ENCODE measurements around the gene FAM177A1. TPM values are rescaled to one million over a fixed set of nuclear protein-coding genes. Genes with fewer than 3 reads are reported as not detected.

FAM177A1 gene
- total RNA-seq, 1 donor from 2014 or later, result 35.1 TPM

DNA sequence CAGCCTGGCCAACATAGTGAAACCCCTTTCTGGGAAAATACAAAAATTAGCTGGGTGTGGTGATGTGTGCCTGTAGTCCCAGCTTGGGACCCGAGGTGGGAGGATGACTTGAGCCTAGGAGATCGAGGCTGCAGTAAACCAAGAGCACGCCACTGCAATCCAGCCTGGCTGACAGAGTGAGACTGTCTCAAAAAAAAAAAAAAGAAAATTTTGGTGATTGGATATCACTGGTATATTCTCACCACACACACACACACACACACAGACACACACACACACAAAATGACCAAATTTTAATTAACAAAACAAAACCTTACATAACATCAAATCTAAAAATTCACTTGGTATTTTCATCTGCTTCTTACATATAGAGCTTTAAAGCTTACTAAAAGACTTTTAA, 3.4 kb upstream of the FAM177A1 start:
- no peak for DNase-seq (ENCODE audit: low spot score in 2 of 2)
- intact Hi-C loops (cut with DNase I), result loop anchor here (10.0 kb wide), 1 partner anchor 782 kb away; the partner anchor contains the start of gene BRMS1L
- H3K36me3 ChIP-seq, result no peaks in the 10 kb centered on the region
- H3K27me3 ChIP-seq, result no peaks in the 10 kb centered on the region
- no peaks in the 10 kb centered on the region for H3K9me3 ChIP-seq
- no peak overlapping the region for H3K27ac ChIP-seq
- TF ChIP-seq, protein P1, sequence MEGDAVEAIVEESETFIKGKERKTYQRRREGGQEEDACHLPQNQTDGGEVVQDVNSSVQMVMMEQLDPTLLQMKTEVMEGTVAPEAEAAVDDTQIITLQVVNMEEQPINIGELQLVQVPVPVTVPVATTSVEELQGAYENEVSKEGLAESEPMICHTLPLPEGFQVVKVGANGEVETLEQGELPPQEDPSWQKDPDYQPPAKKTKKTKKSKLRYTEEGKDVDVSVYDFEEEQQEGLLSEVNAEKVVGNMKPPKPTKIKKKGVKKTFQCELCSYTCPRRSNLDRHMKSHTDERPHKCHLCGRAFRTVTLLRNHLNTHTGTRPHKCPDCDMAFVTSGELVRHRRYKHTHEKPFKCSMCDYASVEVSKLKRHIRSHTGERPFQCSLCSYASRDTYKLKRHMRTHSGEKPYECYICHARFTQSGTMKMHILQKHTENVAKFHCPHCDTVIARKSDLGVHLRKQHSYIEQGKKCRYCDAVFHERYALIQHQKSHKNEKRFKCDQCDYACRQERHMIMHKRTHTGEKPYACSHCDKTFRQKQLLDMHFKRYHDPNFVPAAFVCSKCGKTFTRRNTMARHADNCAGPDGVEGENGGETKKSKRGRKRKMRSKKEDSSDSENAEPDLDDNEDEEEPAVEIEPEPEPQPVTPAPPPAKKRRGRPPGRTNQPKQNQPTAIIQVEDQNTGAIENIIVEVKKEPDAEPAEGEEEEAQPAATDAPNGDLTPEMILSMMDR (IDR thresholded peaks at IDR 0.05), result no peak
- H3K4me3 ChIP-seq, result no peak overlapping the region
- peaks cover 0 to 2% of the 10 kb centered on the region in 2 donors for H3K4me1 ChIP-seq

DNA sequence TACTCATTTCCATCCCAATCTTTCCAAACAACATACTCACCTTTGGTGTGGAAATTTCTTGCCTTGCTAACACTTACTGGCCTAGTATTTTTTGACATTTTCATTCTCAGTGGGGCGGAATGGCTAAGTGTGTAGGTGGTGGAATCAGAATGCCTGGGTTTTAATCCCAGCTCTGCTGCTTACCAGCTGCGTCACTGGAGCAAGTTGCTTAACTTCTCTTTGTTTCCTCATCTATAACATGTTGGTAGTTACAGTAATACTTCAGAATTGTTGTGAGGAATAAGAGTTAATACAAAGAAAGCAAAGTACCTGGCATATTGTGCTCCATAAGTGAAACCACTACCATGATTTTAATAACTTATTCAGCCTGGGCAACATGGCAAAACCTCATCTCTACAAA, 3.0 kb upstream of the FAM177A1 start:
- peaks cover 0 to 6% of the 10 kb centered on the region in 2 donors for H3K4me1 ChIP-seq
- intact Hi-C loops (cut with DNase I), result loop anchor here (10.0 kb wide), 1 partner anchor 782 kb away; the partner anchor contains the start of gene BRMS1L
- no peak overlapping the region for H3K27ac ChIP-seq
- DNase-seq (ENCODE audit: low spot score in 2 of 2), result no peak
- no peaks in the 10 kb centered on the region for H3K27me3 ChIP-seq
- TF ChIP-seq, protein P1 (IDR thresholded peaks at IDR 0.05), result no peak
- no peaks in the 10 kb centered on the region for H3K36me3 ChIP-seq
- H3K4me3 ChIP-seq, result no peak overlapping the region
- H3K9me3 ChIP-seq, result no peaks in the 10 kb centered on the region

DNA sequence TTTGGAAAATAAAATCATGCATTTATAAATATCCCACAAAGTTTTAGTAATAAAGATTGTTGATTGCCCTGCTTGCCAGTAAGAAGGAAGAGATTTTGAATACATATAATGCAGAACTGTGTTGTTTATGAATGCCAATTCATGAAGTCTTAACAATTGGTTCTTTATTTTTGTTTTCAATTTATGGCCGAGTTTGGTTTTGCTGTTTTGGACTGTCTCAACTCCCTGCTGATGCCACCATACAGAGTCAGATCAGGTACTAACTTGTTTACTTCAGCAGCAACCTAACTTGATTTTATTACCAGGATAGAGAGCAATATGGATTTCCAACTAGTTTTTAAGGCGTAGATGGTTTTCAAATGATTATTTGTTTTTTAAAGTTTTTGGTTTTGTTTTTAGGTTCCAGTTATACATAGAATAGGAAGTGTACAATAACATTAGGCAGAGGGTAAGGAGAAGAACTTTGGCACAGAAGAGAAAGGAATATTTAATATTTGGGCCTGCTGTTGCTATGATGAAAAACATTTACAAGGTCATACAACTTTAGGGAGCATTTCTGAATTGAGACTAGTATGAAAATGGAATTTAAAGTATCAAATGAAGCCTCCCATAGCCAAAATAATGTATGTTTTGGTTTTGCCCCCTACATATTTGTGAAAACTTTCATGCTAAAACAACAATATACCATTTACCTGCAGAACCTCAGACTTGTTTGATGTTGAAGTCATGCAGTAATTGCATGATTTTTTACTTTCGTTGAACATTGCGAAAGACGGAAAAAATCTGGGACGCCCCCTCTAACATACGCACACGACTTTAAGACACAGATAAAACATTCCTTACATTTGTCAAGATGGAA, 904 bp upstream of the FAM177A1 start:
- no peak for DNase-seq (ENCODE audit: low spot score in 2 of 2)
- Histone ChIP-seq H3K4me1 (peaks cover 0 to 9% of the 10 kb centered on the region in 2 donors), H3K27ac (peak overlapping the region; percentile 99), H3K27me3 (no peaks in the 10 kb centered on the region), H3K9me3 (no peaks in the 10 kb centered on the region), H3K4me3 (peak overlapping the region; percentile 81 to 89), H3K36me3 (no peaks in the 10 kb centered on the region)
- TF ChIP-seq, protein P1 (IDR thresholded peaks at IDR 0.05), result no peak
- intact Hi-C loops (cut with DNase I), result loop anchor here (5.0 to 10.0 kb wide), 5 partner anchors 173 to 780 kb away; partner anchors contain the start of genes BRMS1L, NFKBIA and SPTSSA

DNA sequence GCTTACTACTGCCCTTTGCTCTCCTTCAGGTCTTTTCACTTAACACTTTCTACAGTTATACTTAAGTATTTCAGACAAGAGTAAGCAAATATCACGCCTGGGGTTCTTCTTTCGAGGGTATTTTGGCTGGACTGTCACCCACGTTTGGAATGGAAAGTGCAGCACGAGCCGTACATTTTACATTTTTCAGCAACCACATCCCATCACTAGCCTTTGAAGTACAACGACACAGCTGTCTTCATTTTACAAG, 349 bp upstream of the FAM177A1 start:
- Histone ChIP-seq H3K36me3 (no peaks in the 10 kb centered on the region), H3K27ac (peak overlapping the region; percentile 99), H3K4me1 (peaks cover 0 to 12% of the 10 kb centered on the region in 2 donors), H3K9me3 (no peaks in the 10 kb centered on the region), H3K4me3 (peak overlapping the region; percentile 81 to 89), H3K27me3 (no peaks in the 10 kb centered on the region)
- no peak for DNase-seq (ENCODE audit: low spot score in 2 of 2)
- TF ChIP-seq, protein P1 (IDR thresholded peaks at IDR 0.05), result no peak
- intact Hi-C loops (cut with DNase I), result loop anchor here (1.0 to 10.0 kb wide), 8 partner anchors 63 to 779 kb away; partner anchors contain the start of genes BRMS1L, CFL2, NFKBIA and PRORP

DNA sequence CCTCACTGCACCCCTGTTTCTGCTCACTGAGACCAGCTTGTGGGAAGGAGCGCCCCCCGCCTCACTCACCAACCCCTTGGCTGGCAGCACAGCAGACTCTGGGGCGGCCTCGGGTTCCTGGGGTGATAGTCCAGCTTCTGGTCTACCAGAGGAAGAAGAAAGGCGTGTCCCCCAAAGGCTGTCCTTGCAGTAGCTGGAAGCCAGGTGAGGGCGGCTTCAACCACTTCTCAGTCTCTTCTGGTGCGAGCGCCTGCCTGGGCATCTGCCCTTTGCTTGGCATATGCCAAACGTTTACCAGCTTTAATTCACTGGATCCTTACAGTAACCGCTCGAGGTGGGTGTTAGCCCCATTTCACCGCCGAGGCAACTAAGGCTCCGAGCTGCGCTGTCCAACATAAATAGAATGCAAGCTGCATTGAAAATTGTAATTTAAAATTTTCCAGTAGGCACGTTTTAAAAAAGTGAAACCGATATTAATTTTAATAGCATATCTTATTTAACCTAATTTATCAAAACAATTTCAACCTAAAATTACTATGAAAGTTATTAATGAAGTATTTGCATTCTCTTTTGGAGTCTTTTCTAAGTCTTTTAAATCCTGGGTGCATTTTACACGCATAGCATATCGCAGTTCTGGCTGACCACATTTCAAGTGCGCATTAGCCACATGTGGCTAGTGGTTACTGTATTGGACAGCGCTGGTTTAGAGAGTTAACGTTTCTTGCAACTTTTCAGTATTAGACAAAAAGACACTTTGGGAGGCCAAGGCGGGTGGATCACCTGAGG, 872 bp downstream of the FAM177A1 start:
- TF ChIP-seq, protein P1 (IDR thresholded peaks at IDR 0.05), result no peak
- peak; percentile 14 to 81 for DNase-seq (ENCODE audit: low spot score in 2 of 2)
- no peaks in the 10 kb centered on the region for H3K9me3 ChIP-seq
- peaks cover 0 to 14% of the 10 kb centered on the region in 2 donors for H3K4me1 ChIP-seq
- no peaks in the 10 kb centered on the region for H3K27me3 ChIP-seq
- intact Hi-C loops (cut with DNase I), result loop anchor here (1.0 to 10.0 kb wide), 8 partner anchors 65 to 778 kb away; partner anchors contain the start of genes BRMS1L, CFL2, NFKBIA and PRORP
- H3K36me3 ChIP-seq, result no peaks in the 10 kb centered on the region
- H3K4me3 ChIP-seq, result peak overlapping the region; percentile 81 to 89
- H3K27ac ChIP-seq, result peak overlapping the region; percentile 99
